DMS153 treated with DMSO at 0.1 percent for 48 hours (cell line): ENCODE results near the gene FMO3.

Experiments
- DNase-seq: peaks from one replicate; lab custom pipeline; 2025; ENCODE audit not compliant: unreplicated experiment; lab: John Stamatoyannopoulos, UW

FMO3 gene

GRCh38 chr1:171155484-171155883 is 64.8 kb downstream of the FMO3 start:
- DNase-seq, result no peak

- no peak for DNase-seq
Measured at GRCh38 chr1:171158096-171158495, 67.4 kb downstream of the FMO3 start.

GRCh38 chr1:171158551-171158950 is 67.8 kb downstream of the FMO3 start:
- DNase-seq, result peak; percentile 44

- DNase-seq, result no peak
Measured at GRCh38 chr1:171159148-171159547, 68.4 kb downstream of the FMO3 start.

- no peak for DNase-seq
Measured at GRCh38 chr1:171160211-171160610, 69.5 kb downstream of the FMO3 start.

GRCh38 chr1:171160639-171161354 is 70.1 kb downstream of the FMO3 start:
- no peak for DNase-seq

GRCh38 chr1:171161431-171161830 is 70.7 kb downstream of the FMO3 start:
- no peak for DNase-seq

GRCh38 chr1:171166361-171166760 is 75.7 kb downstream of the FMO3 start:
- no peak for DNase-seq
